GM18526 (cell line): ENCODE measurements around the gene ISY1.

Source experiments
- POLR2A ChIP-seq: IDR thresholded peaks from 3 replicates; pipeline ENCODE4 v1.6.1; 2011; ENCODE audit not compliant: insufficient read length; ENCODE audit errors: extremely low read depth

Gene ISY1

DNA sequence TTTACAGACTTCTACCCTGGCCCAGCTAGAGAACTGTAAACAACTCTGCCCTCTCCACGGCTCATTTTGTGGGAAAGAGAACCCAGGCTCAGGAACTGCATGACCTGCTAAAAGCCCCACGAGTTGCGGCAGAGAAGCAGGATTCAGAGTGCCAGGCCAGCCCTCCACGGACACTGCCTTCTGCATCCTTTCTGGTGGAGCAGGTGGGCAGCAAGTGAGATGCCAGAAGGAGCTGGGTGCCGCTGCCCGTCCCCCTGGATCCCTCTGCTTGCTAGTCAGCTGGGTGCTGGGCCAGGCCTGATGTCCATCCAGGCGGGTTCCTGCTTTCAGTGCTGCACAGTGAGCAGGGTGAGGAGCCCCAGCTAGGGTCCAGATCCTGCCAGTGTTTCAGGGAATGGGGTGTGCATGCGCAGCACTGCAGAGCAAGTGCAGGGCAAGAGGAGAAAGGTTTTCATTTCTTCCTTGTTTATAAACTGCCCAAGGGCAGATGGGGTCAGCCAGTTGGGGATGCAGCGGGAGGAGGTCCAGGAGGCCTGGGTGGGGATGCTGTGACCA lies 34.1 kb downstream of the ISY1 start:
- TF ChIP-seq POLR2A: no peak

DNA sequence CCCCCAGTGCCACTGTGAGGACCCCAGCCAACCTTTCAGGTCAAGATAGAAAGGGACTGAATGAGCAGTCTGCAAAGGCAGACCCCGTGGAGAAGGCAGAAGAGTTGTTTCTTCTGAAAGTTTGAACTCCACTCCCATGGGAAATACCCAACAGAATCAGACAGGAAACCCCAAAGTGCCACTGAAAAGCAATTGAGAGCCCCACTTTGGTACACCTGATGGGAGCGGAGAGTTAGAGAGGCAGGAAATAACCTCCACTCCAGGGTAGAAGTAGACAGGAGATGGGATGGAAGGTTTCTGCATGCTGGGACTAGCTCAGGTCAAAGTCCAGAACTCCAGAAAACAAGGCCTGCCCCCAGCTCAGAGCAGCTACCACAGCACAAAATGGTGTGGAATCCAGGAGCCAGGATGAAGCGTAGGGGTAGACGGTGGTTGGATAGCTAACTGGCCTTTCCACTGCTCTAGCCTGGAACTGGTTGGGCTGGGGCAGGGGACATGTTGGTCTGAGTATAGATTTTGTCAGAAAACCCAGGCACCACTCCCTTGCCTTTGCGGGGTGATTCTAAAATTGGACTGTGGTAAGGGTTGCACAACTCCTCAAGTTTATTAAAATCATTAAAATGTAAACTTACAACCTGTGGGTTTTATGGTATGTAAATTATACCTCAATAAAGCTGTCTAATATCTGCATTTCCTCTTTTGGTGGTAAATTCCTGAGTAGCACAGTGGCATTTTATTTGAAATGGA lies 37.4 kb downstream of the ISY1 start:
- no peak for TF ChIP-seq POLR2A

DNA sequence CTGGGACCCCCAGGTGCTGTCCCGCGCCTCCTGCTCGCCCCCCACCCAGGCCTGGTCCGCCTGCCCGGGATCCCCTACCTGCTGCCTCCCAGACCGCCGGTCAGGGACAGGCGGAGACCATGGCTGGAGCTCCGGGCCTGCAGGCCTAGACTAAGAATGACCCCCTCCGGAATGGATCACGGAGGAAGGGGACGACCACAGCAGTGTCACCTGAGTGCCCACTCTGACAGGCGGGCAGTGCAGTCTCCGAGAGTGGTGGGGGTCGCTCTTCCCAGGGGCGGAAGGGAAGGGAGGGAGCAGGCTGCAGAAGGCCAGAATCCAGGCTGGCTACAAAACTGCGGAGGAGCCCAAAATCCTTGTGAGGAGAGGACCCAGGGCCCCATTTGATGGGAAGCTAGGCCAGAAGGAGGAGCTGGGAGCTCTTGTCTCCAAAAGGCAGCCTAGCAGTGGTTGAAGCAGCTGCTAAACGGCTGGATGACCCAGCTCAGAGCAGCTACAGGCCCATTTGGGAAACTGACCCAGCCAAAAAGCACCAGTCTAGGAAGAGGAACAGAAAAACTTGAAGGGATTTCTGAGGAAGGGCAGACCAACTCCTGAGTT lies 38.4 kb downstream of the ISY1 start:
- TF ChIP-seq POLR2A: no peak

DNA sequence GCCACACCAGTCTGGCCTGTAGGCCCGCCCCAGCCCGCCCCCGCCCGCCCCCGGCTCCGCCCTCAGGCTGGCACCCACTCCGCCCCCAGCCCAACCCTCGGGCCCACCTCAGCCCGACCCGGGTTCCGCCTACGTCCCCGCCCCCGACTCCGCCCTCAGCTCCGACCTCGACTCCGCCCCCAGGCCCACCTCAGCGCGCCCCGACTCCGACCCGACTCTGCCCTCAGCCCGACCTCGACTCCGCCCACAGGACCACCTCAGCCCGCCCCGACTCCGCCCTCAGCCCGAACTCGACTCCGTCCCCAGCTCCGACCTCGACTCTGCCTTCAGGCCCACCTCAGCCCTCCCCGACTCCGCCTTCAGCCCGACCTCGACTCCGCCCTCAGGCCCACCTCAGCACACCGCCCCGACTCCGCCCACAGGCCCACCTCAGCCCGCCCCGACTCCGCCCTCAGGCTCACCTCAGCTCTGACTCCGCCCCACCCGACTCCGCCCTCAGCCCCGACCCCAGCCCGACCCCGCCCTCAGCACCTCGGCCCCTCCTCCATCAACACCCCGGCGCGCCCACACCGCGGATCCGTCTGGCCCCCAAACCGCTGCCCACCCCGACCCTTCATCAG lies 39.0 kb downstream of the ISY1 start, which contains the start of gene RAB43:
TSS of gene RAB43 (minus strand) at position 13 of the 620 bp plus-strand sequence. CDS start 315 bp downstream, outside the sequence.
- no peak for TF ChIP-seq POLR2A

DNA sequence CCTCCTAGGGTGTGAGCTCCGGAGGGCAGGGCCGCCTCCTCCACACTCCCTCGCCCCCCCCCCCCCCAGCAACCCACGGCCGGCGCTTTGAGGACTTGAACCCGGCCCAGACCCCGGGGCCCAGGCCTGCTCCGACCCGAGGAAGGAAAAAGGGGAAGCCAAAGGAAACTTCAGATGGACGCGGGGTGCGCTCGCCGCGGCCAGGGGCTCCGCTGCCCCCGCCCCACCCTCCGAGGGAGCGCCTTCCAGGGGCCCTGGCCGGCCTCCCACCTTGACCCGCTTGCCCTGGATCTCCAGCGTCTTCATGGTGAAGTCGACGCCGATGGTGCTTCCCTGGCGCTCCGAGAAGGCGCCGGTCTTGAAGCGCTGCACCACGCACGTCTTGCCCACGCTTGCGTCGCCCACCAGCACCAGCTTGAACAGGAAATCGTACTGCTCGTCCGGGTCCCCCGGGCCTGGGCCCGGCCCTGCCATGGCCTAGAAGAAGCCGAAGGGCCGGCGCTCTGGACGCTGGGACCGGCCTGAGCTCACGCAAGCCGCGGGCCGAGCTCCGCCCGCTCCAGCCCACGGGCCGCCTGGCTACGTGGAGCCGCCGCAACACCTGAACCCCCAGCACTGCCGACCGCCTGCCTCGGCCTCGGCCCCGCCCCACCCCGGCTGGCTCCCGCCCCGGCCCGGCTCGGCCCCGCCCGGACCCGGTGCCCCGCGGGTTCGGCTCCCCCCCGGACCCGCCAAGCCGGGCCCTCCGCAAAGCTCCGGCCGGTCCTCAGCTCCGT lies 39.7 kb downstream of the ISY1 start:
- no peak for TF ChIP-seq POLR2A

DNA sequence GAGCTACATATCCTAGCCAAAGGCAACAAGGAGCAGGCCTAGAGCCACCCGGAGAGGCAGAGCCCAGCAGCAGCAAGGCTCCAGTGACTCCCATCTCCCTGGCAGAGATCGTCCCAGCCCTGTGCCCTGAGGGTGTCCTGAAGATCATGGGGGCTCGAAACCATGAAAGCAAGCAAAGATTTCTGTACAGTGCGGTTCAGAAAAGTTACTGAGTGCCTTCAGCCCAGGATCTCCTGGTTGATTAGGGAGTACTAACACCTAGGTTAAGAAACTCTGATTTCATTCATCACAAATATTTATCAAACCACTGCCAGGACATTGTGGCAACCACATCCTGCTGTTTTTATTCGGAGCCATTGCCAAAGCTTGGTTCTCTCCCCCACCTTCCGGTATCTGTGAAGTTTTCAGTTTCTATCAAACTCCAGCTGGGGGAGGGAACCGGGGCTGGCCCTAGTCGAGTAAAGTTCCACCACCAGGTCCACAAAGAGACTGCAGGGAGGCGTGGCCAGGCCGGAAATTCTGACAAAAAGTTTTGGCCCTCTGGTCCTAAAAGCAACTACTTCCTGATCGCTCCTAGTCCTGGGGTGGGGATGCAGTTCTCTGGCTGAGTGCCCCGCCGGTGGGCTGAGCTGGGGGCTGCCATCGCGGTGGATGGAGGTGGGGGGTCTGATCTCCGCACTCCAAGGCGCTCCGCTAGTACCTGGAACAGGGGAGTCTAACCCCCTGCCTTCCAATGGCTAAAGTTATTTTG lies 40.4 kb downstream of the ISY1 start:
- peak; percentile 69 for TF ChIP-seq POLR2A

DNA sequence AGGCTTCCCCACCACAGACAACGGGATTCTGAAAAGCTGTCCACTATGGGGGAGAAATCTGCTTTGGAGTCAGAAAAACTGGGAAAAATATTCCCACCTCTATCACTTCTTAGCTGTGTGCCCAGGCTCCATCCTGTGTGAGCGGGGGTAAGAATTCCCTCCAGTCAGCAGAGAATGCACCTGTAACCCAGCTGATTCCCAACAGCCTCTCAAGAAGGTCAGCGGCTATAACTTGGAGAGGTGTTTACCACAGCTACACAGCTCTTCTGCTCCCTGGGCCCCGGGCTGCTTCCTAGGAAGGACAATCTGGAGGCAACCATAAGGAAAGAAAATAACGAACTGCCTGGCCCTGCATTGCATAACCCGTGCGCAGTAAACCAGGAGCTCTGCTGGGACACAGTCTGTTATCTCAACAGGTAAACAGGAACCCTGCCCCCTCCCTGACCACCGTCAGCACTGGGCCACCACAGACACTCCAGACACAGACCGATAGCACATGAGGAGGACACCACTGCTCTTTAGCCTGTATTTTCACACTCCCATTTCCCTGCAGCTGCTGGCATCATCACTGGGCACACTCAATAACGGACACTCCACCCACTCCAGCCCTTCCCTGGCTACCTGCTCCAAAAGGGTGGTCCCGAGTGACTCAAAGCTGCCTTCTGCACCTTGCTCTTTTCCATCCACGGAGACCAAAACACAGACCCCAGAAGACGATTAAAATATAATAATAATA lies 41.3 kb downstream of the ISY1 start:
- no peak for TF ChIP-seq POLR2A

DNA sequence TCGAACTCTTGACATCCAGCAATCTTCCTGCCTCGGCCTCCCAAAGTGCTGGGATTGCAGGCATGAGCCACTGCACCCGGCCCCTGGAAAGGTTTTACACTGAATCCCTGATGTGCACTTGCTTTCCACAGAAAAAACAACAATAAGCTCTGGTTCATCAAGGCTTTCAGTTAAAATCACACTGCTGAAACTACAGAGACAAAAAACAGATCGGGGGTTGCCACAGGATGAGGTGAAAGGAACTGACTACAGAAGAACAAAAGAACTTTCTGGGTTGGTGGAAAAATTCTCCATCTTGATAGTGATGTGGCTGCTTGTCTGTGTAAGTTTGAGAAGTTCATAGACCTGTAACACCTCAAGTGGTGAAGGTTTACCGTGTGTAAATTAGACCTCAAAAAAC lies 42.1 kb downstream of the ISY1 start:
- TF ChIP-seq POLR2A: no peak

DNA sequence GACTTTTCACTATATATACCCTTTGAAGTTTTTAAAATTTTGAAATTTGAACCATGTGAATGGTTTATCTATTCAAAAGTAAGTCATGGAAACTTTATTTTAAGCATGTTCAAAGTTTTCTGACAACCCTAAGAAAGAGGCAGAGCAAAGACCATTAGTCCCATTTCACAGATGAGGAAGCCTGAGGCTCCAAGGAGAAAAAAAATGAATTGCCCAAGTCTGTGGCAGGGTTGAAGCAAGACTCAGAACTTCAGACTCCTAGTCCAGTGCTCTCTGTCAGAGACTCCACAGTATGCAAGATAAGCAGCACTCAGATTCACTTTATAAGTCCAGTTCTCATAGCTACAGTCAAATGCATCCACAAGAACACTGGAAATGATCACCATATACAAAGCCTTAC lies 43.7 kb downstream of the ISY1 start:
- TF ChIP-seq POLR2A: no peak

DNA sequence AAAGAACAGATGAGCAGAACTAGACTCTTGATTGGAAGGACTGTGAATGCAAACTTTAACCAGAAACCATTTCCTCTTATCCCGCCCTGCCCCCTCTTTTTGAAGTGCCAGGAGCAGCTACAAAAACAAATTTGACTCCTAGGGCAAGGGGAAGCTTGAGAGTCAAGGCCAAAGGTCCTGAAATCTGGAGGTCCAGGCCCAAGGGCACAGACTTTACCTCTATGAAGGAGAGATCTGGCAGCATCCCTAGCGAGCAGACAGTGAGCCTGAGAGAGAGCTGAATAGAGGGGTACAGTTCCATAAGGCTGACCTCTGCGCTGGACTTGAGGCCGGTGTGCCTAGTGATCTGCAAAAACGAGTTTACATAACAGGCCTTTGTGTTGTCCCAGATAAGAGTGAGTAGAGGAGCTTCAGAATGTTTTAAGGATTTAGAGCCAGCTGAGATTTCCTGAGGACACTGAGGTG lies 44.3 kb downstream of the ISY1 start:
- no peak for TF ChIP-seq POLR2A

DNA sequence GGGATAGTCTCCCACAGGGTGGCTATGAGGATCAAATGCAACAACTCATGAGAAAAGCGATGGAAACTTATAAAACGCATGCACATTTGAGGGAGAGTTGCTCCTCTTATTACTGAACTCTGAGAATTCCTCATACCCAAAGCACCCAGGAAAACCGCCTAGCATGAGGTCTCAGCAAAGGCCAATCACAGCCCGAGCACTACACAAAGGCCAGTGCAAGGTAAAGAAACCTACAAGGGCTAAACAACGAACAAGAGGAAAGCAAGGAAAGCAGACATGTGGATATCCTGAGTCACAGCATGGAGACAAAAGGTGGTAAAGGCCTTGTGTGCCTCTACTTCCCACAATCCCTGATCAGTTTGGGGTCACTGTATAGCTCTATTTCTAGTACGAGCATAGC lies 46.4 kb downstream of the ISY1 start:
- no peak for TF ChIP-seq POLR2A

DNA sequence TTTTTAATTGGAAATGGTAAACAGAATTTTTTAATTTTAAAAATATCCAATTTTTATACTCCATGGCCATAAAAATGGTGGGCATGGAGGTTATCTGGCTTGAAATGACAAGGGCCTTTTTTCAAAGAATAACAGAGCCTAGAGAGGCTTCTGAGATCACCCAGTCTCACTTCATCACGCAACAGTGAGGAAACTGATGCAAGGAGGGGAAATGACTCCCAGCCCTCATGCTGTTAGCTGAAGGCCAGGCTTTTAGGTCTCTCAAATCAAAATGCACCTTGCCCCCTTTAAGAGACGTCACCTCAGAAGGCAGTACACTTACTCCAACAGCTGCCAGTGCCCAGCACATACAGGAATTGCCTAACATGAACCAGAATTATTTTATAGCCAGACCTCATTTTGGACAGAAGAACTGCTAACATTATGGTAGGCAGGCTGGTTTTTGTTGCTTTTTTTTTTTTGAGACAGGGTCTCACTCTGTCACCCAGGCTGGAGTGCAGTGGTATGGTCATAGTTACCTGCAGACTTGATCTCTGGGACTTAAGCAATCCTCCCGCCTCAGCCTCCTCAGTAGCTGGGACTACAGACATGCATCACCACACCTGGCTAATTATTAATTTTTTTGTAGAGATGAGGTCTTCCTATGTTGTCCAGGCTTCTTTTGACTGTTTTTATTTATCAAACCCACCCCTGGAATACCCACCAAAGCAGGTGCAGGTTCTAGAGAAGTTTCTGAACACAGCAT lies 48.4 kb downstream of the ISY1 start:
- TF ChIP-seq POLR2A: no peak

DNA sequence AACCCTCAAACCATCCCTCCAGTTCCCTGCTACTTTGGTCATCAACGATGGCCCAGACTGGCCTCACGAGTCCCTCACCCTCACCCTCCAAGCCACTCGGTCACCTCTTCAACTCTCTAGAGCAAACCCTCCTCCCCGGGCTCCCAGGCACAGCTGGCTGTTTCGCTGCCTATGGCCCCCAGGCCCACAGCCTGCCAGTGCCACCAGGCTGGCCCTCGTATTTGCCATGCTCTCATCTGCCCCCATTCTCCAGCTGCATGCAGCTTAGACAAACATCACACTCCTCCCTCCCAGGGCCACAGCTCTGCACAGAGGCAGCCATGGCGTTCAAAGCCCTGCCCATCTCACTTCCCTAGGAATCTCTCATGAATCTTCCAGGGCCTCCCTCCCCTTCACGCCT lies 53.1 kb downstream of the ISY1 start:
- TF ChIP-seq POLR2A: no peak
